Activated T-cell treated with anti-CD3 and anti-CD28 coated beads, Interleukin-2, amount 50 U/mL, for 72 hours (primary cell): Measurements from ENCODE around the gene ACTL10. TPM values are rescaled to one million over a fixed set of nuclear protein-coding genes. Genes with fewer than 3 reads are reported as not detected.

Experiments
- ATAC-seq, 2 donors: fragments of 150-1000 bp; cut with Tn5 transposase; replicated peaks in 1 of 2; 2 replicates each; pipeline ENCODE4 v1.10.0; 2021; ENCODE audit warnings: moderate library complexity in 2 of 2, mild to moderate bottlenecking in 1 of 2
- DNase-seq, 2 donors: peaks; one replicate each; pipeline ENCODE4 v3.0.0; 2021 to 2022; ENCODE audit warnings: mixed read lengths in 1 of 2
- H3K27ac Mint-ChIP-seq: one replicate; pipeline ENCODE4 v1.8.0; 2022; ENCODE audit warnings: mild to moderate bottlenecking, moderate library complexity, mixed read lengths
- H3K27me3 Mint-ChIP-seq: one replicate; pipeline ENCODE4 v1.8.0; 2022; ENCODE audit warnings: low read depth, mixed read lengths
- H3K36me3 Mint-ChIP-seq, 2 donors: one replicate each; pipeline ENCODE4 v1.8.0; 2022; ENCODE audit warnings: mixed read lengths in 2 of 2, mild to moderate bottlenecking in 1 of 2; ENCODE audit not compliant: insufficient read depth in 2 of 2
- H3K4me1 Mint-ChIP-seq: one replicate; pipeline ENCODE4 v1.8.0; 2022; ENCODE audit warnings: low read depth, mixed read lengths
- H3K4me3 Mint-ChIP-seq, 2 donors: one replicate each; pipeline ENCODE4 v1.8.0; 2022; ENCODE audit warnings: mild to moderate bottlenecking in 2 of 2, mixed read lengths in 2 of 2, moderate library complexity in 2 of 2
- H3K9me3 Mint-ChIP-seq, 2 donors: one replicate each; pipeline ENCODE4 v1.8.0; 2022; ENCODE audit warnings: mixed read lengths in 2 of 2
- total RNA-seq, 2 donors: library from RNA; stranded (reverse); gene quantifications; one replicate each; pipeline ENCODE4 v1.2.3, GENCODE V29; 2022

The ACTL10 gene
- total RNA-seq, 2 donors from 2014 or later = 1.4 to 1.8 TPM

DNA sequence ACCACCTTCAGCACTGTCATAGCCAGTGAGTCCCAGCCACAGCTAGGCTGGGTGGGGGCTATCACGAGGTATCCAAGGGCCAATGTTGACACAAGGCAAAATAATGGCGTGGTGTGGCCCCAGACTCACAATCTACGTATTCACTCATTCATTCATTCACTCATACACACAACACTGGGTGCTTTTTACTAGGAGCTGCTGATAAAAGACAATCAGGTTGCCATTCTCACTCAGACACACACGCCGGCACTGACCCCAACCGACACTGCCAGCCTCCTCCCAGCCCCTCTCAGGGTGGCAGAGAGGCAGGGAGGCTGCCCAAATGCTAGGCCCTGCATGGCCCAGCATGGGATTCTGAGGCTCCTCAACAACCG lies 6.1 kb upstream of the ACTL10 start:
- no peak overlapping the region for H3K27ac Mint-ChIP-seq
- peaks cover 0 to 3% of the 10 kb centered on the region in 2 donors for H3K36me3 Mint-ChIP-seq
- H3K4me3 Mint-ChIP-seq = no peak overlapping the region
- no peaks in the 10 kb centered on the region for H3K9me3 Mint-ChIP-seq
- DNase-seq (no peak), ATAC-seq (no peak)
- H3K27me3 Mint-ChIP-seq = no peaks in the 10 kb centered on the region
- H3K4me1 Mint-ChIP-seq = peaks cover 23% of the 10 kb centered on the region

DNA sequence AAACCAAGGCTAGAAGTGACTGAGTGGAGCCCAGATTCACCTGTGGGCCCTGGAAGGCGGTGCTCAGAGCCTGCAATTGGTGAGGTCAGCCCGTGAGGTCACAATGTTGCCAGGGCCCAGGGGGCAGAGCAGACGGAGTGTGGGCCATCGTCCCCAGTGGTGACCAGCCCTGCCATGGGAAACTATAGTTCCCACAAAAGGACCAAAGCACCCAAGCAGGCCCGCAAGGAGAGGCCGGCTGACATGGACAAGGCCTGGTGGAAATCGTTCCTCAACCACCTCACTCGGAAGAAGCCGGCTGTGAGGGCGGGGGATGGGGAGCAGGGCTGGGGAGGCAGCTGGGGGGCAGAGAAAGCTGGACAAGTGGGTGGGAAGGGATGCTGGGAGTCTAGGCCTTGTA lies 4.6 kb upstream of the ACTL10 start, which contains the start of gene C20orf144:
Gene C20orf144, plus strand, starts transcription at position 156 of the 400 bp plus-strand sequence. Its CDS starts 19 bp downstream, at position 175.
- H3K9me3 Mint-ChIP-seq = no peaks in the 10 kb centered on the region
- DNase-seq = no peak
- peak within 1 kb of the TSS; percentile 81 to 91 for H3K4me3 Mint-ChIP-seq
- no peak for ATAC-seq
- H3K27me3 Mint-ChIP-seq = no peaks in the 10 kb centered on the region
- H3K36me3 Mint-ChIP-seq = peaks cover 0 to 5% of the 10 kb centered on the region in 2 donors
- H3K27ac Mint-ChIP-seq = peak within 1 kb of the TSS; percentile 91
- peaks cover 34% of the 10 kb centered on the region for H3K4me1 Mint-ChIP-seq

DNA sequence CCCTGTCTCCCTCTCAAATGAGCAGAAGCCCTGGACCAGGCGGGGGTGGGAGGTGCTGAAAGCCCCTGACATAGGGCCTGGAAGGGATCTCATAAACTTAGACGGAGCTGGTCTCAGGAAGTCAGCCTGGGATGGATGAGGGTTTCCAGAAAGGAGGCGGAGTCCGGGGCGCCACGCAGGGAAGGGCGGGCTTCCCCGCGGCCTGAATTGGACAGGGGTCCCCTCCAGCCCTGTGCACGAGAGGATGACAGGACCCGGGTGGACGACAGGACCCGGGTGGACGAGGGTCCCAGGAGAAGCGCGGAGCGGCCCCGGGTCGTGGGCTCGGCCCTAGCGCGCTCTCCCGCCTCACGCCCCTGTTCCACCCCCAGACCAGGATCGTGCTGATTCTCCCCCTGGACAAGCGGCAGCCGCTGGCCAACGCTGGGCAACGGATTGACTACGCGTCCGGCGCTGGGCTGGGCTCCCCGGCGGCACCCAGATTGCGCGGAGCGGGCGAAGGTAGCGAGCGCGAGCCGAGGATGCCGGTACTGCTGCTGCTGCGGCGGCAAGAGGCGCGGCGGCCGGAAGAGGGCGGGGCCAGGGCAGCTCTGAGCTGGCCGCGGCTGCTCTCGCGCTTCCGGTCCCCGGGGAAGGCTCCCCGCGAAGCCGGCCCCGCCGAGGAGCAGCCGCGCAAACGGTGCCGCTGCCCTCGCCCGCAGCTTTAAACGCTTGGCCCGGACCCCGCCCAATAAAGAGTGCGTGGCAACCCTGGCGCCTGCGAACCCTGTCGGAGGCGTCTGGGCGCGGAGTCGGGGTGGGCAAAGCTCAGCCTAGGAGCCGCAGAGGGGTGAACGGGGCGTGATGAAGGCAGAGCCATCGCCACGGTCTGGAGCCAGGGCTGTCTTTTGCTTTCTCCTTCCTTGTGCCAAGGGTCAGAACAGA lies 3.3 kb upstream of the ACTL10 start:
- DNase-seq (peak; percentile 93), ATAC-seq (peak; percentile 72 to 75)
- Mint-ChIP-seq H3K27me3 (no peaks in the 10 kb centered on the region), H3K27ac (peak overlapping the region; percentile 91), H3K4me3 (peak overlapping the region; percentile 81 to 91), H3K36me3 (peaks cover 0 to 3% of the 10 kb centered on the region in 2 donors), H3K9me3 (no peaks in the 10 kb centered on the region), H3K4me1 (peaks cover 39% of the 10 kb centered on the region)

DNA sequence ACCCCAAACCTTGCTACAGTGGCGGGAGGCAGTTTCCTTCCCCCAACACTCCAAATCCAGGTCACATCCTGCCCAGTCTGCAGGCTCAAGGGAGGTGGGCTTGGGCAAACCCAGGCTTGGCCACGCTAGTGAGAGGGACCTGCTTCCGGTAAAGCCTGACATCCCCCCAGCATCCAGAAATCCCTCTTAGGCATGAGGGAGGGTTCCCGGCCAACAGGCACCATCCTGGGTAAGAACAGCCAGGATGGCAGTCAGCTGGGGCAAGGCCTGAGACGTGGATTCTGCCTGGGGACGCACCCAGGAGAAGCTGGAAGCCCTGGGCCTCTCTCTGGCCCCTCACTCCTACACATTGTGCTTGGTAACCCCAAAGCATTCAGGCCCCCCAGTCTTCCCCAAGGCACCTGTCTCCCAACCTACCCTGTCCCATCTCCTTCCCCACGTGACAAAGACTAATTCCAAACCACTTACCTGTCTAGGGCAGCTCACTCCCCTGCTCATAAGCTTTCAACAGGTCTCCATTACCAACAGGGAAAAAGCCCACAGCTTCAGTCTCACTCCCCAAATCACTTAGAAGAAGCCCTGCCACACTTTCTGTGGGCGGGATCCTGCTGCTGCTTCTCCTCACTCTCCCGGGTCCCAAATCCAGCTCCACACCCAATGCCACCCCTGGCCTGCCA lies 2.5 kb upstream of the ACTL10 start:
- Mint-ChIP-seq H3K27me3 (no peaks in the 10 kb centered on the region), H3K27ac (peak overlapping the region; percentile 89), H3K36me3 (peaks cover 0 to 3% of the 10 kb centered on the region in 2 donors), H3K4me1 (peaks cover 41% of the 10 kb centered on the region), H3K9me3 (no peaks in the 10 kb centered on the region), H3K4me3 (peak overlapping the region; percentile 81 to 91)
- no peak for ATAC-seq
- no peak for DNase-seq

DNA sequence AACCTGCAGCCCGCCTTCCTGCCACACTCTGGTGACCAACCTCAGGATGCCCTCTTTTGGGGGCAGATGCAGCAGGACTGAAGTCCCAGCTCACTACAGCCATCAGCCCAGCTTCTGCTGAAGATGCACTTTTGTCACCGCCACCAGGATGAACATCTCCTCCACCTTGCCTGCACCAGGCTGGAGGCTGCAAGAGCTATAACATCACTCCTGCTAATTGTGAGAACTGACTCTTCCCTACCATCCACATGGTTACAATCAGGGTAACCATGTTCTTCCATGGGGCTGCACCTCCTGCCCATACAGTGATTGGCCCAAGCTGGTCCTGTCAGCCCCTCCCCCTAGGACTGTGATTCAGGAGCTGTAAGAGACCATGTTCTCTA lies 2.0 kb upstream of the ACTL10 start:
- DNase-seq (no peak), ATAC-seq (no peak)
- no peaks in the 10 kb centered on the region for H3K27me3 Mint-ChIP-seq
- peak overlapping the region; percentile 81 to 91 for H3K4me3 Mint-ChIP-seq
- no peaks in the 10 kb centered on the region for H3K9me3 Mint-ChIP-seq
- peaks cover 0 to 3% of the 10 kb centered on the region in 2 donors for H3K36me3 Mint-ChIP-seq
- H3K27ac Mint-ChIP-seq = peak overlapping the region; percentile 89
- peaks cover 41% of the 10 kb centered on the region for H3K4me1 Mint-ChIP-seq

DNA sequence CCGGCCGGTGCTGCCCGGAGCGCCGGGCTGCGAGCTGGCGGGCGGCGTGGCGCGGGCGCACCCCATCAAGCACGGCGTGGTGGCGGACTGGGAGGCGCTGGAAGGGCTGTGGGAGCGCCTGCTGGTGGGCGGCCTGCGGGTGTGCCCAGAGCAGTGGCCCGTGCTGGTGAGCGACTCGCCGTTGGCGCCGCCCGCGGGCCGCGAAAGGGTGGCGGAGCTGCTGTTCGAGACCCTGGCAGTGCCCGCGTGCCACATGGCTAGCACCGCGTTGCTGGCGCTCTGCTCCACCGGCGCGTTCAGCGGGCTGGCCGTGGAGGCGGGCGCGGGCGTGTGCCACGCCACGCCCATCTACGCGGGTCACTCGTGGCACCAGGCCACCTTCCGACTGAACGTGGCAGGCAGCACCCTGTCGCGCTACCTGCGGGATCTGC lies 517 bp downstream of the ACTL10 start:
- Mint-ChIP-seq H3K27ac (no peak overlapping the region), H3K9me3 (no peaks in the 10 kb centered on the region), H3K36me3 (peaks cover 0 to 2% of the 10 kb centered on the region in 2 donors), H3K4me3 (peak overlapping the region; percentile 87 to 95), H3K4me1 (peaks cover 41% of the 10 kb centered on the region), H3K27me3 (no peaks in the 10 kb centered on the region)
- peak; percentile 19 to 30 for ATAC-seq
- peak; percentile 56 to 67 for DNase-seq

- Mint-ChIP-seq H3K4me1 (peaks cover 40% of the 10 kb centered on the region), H3K27ac (no peak overlapping the region), H3K27me3 (no peaks in the 10 kb centered on the region), H3K4me3 (peak overlapping the region; percentile 87 to 95), H3K36me3 (peaks cover 0 to 2% of the 10 kb centered on the region in 2 donors), H3K9me3 (no peaks in the 10 kb centered on the region)
- peak; percentile 60 for ATAC-seq
- peak; percentile 84 to 86 for DNase-seq
Observed at GRCh38 chr20:33667676-33668465, 1.1 kb downstream of the ACTL10 start.

- DNase-seq (no peak), ATAC-seq (no peak)
- Mint-ChIP-seq H3K4me3 (peak overlapping the region; percentile 87 to 95), H3K27ac (no peak overlapping the region), H3K4me1 (peaks cover 46% of the 10 kb centered on the region), H3K27me3 (no peaks in the 10 kb centered on the region), H3K36me3 (peaks cover 0 to 2% of the 10 kb centered on the region in 2 donors), H3K9me3 (no peaks in the 10 kb centered on the region)
Observed at GRCh38 chr20:33668466-33669155, 1.9 kb downstream of the ACTL10 start.

GRCh38 chr20:33669224-33669623 lies 2.5 kb downstream of the ACTL10 start:
- no peak overlapping the region for H3K27ac Mint-ChIP-seq
- H3K4me3 Mint-ChIP-seq = no peak overlapping the region
- ATAC-seq (no peak), DNase-seq (no peak)
- peaks cover 0 to 2% of the 10 kb centered on the region in 2 donors for H3K36me3 Mint-ChIP-seq
- no peaks in the 10 kb centered on the region for H3K9me3 Mint-ChIP-seq
- H3K4me1 Mint-ChIP-seq = peaks cover 45% of the 10 kb centered on the region
- no peaks in the 10 kb centered on the region for H3K27me3 Mint-ChIP-seq

DNA sequence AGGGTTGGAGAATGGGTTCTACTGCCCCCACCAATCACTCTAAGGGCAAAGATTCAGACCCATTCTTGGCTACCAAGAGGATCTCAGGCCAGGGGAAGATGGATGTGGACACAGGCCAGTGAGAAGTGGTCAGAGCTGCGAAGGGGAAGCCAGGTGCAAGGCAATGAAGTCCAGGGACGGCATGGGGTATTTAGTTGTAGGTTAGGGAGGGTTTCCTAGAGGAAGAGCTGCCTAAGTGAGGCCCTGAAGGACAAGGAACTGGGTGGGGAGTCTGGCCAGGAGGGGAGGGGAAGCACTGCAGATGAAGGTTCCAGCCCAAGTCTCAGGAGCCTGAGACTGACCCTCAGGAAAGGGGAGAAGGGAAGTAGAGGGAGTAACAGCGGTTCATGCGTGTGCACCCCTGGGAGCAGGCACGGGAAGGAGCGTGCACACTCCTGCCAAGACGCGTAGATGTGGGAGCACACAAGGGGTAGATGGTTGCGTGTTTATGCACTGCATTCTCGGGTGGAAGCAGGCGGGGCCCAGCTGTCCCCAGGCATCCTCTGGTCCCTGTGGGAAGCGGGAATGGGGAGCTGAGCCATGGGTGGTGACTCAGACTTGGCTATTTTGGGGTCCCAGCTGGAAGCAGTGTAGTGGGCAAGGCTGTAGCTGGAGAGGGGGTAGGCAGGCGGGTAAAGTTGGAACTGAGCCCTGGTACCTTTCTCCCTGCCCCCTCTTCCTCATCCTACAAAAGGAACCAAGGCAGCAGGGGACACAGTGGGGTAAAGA lies 3.3 kb downstream of the ACTL10 start:
- Mint-ChIP-seq H3K9me3 (no peaks in the 10 kb centered on the region), H3K27ac (no peak overlapping the region), H3K27me3 (no peaks in the 10 kb centered on the region), H3K36me3 (peaks cover 0 to 3% of the 10 kb centered on the region in 2 donors), H3K4me1 (peaks cover 41% of the 10 kb centered on the region), H3K4me3 (no peak overlapping the region)
- DNase-seq (no peak), ATAC-seq (no peak)

DNA sequence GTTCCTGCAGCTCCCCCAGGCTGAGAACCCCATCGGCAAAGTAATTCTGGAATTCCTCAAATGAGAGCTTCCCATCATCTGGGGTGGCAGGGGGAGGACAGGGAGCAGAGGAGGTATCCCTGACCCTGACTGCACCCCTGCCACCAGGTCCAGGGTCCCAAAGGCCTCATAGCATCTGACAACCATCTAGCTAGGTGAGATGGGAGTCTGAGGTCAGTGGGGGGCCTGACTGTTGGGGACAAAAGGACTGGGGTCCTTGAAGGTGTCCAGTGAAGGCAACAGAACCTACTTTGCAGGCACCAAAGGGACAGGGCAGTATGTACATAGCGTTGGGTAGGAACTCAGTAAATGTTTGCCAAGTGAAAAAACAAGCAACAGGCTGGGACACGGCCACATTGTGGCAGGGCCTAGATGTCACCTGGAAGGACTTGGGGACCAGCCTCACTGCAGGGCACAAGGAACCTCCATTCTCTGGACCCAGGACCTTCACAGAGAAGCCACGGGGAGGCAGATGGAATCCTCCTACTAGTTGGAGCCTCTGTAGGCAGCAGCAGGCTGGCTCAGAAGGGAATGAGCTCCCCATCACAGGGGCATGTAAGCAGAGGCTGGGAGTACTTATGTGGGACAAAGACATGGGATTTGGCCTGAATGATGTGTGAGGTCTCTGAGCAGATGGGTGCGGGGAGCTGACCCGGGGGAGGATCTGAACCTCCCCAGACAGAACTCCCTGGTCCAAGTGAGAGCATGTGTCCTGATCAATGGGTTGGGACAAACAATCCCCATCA lies 4.2 kb downstream of the ACTL10 start:
- Mint-ChIP-seq H3K9me3 (no peaks in the 10 kb centered on the region), H3K4me1 (peaks cover 41% of the 10 kb centered on the region), H3K36me3 (peaks cover 0 to 5% of the 10 kb centered on the region in 2 donors), H3K4me3 (no peak overlapping the region), H3K27ac (no peak overlapping the region), H3K27me3 (no peaks in the 10 kb centered on the region)
- ATAC-seq (no peak), DNase-seq (no peak)
